ENCODE results near the gene USP9X. TPM values are rescaled to one million over a fixed set of nuclear protein-coding genes. Genes with fewer than 3 reads are reported as not detected.

Gene USP9X
- total and polyA plus RNA-seq, 9 of the 15 experiments (the other 6 are each of a cell fraction or from before 2014, with no cell fraction given): 10.9 to 47.8 (median 29.5) TPM

DNA sequence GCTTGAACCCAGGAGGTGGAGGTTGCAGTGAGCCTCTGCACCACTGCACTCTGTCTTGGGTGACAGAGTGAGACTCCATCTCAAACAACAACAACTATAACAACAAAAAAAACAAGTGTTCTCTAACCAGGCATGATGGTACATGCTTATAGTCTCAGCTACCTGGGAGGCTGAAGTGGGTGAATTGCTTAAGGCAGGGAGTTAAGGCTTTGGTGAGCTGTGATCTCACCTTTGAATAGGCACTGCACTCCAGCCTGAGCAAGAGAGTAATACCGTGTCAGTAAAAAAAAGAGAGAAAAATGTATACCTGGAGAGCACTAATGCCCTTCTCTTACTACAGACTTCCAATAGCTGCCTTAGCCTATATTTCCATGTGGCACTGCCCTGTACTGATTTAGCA is 18.9 kb upstream of the USP9X start:
- H3K4me2 ChIP-seq (ENCODE audit: insufficient read depth, low read length): no peak overlapping the region
- ChIA-PET CTCF (ENCODE audit: low intra/inter-chr PET ratio) (no interaction called here), POLR2A (interaction anchor here (0.8 kb wide), 1 partner anchor 18 kb away, joined by 4 read pairs; the partner anchor contains the start of gene USP9X)
- peaks cover 0 to 10% of the 10 kb centered on the region in 2 experiments; a peak in 2 of 5 replicates for H3K4me1 ChIP-seq (replicated peaks in 1 of 2; ENCODE audit: control insufficient read depth in 2 of 2, insufficient read depth in 2 of 2, low read length in 2 of 2)
- 0% methylated on average over 1 of the region's 1 CpG for WGBS (ENCODE audit: insufficient coverage, low coverage, missing lambda C conversion rate)
- no peak overlapping the region for H2AFZ ChIP-seq (ENCODE audit: low read depth, low read length)
- TF ChIP-seq ESRRA (IDR thresholded peaks at IDR 0.05; ENCODE audit: borderline replicate concordance, low read depth): no peak
- TF ChIP-seq SUPT5H (IDR thresholded peaks at IDR 0.05): no peak
- no peaks in the 10 kb centered on the region for H3K27me3 ChIP-seq (ENCODE audit: control insufficient read depth in 2 of 2, insufficient read depth in 2 of 2, low read length in 2 of 2)
- no peaks in the 10 kb centered on the region for H3K9me3 ChIP-seq (replicated peaks; ENCODE audit: control insufficient read depth, insufficient read depth, low read depth, low read length)
- no peaks in the 10 kb centered on the region for H3K9me1 ChIP-seq (ENCODE audit: control insufficient read depth, insufficient read depth, low read length)
- H3K27ac ChIP-seq (ENCODE audit: extremely low read depth, low read depth, low read length): no peak overlapping the region
- FAIRE-seq: no peak
- H3K79me2 ChIP-seq (ENCODE audit: control insufficient read depth, insufficient read depth, low read length): no peaks in the 10 kb centered on the region
- no peak for ATAC-seq
- in situ Hi-C loops (cut with MboI) (no loop called here), intact Hi-C loops (cut with micrococcal nuclease) (no loop called here)
- no peak overlapping the region for H3K9ac ChIP-seq (ENCODE audit: insufficient read depth in 1 of 2, low read depth in 2 of 2, low read length in 2 of 2)
- H3K36me3 ChIP-seq (ENCODE audit: control insufficient read depth, insufficient read depth, low read length): no peaks in the 10 kb centered on the region
- BruUV-seq (replicated peaks): no TSS peak
- DNase-seq (ENCODE audit: extremely low read depth in 1 of 4, low spot score in 3 of 4): no peak
- no peak overlapping the region for H3K4me3 ChIP-seq
- H4K20me1 ChIP-seq (replicated peaks; ENCODE audit: control insufficient read depth, insufficient read depth, low read length): no peaks in the 10 kb centered on the region

DNA sequence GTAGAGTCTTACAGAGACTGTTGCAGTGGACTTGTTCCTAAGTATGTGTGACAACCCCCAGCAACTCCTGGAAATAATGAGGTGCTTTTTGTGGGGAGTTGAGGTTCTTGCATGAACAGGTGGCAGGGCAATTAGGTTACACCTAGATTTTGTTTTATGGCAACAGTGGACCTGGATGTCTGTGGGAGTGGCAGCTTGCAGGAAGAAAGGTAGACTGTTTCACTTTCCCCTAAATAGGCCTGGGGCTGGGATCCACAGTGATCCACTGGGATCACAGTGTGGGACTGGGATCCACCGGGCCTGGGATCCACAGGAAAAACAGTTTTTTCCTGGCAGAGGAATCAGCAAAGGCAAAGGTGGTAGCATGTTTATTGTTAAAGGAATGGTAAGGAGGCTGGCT is 18.3 kb upstream of the USP9X start:
- ATAC-seq (peak; percentile 53), FAIRE-seq (no peak), DNase-seq (ENCODE audit: extremely low read depth in 1 of 4, low spot score in 3 of 4) (no peak)
- H2AFZ ChIP-seq (ENCODE audit: low read depth, low read length): peak overlapping the region; percentile 90
- H4K20me1 ChIP-seq (replicated peaks; ENCODE audit: control insufficient read depth, insufficient read depth, low read length): no peaks in the 10 kb centered on the region
- intact Hi-C loops (cut with micrococcal nuclease): no loop called here
- H3K9me1 ChIP-seq (ENCODE audit: control insufficient read depth, insufficient read depth, low read length): no peaks in the 10 kb centered on the region
- H3K9me3 ChIP-seq (replicated peaks; ENCODE audit: control insufficient read depth, insufficient read depth, low read depth, low read length): no peaks in the 10 kb centered on the region
- 0 out of 4 replicates have a peak overlapping the region, but pooled peaks of 1 of the 2 experiments have one; percentile 12 for H3K9ac ChIP-seq (ENCODE audit: insufficient read depth in 1 of 2, low read depth in 2 of 2, low read length in 2 of 2)
- ChIA-PET CTCF (ENCODE audit: low intra/inter-chr PET ratio) (no interaction called here), POLR2A (interaction anchor here (0.8 kb wide), 1 partner anchor 18 kb away, joined by 4 read pairs; the partner anchor contains the start of gene USP9X)
- in situ Hi-C loops (cut with MboI): no loop called here
- H3K4me3 ChIP-seq: no peak overlapping the region
- peaks cover 0 to 10% of the 10 kb centered on the region in 2 experiments; a peak in 3 of 5 replicates for H3K4me1 ChIP-seq (replicated peaks in 1 of 2; ENCODE audit: control insufficient read depth in 2 of 2, insufficient read depth in 2 of 2, low read length in 2 of 2)
- WGBS (ENCODE audit: insufficient coverage, low coverage, missing lambda C conversion rate): 36% methylated on average over 1 of the region's 1 CpG
- no peak overlapping the region for H3K4me2 ChIP-seq (ENCODE audit: insufficient read depth, low read length)
- H3K79me2 ChIP-seq (ENCODE audit: control insufficient read depth, insufficient read depth, low read length): no peaks in the 10 kb centered on the region
- BruUV-seq (replicated peaks): no TSS peak
- no peaks in the 10 kb centered on the region for H3K27me3 ChIP-seq (ENCODE audit: control insufficient read depth in 2 of 2, insufficient read depth in 2 of 2, low read length in 2 of 2)
- no peaks in the 10 kb centered on the region for H3K36me3 ChIP-seq (ENCODE audit: control insufficient read depth, insufficient read depth, low read length)
- H3K27ac ChIP-seq (ENCODE audit: extremely low read depth, low read depth, low read length): peak overlapping the region; percentile 44; the same call in 1 of the 3 replicates
- TF ChIP-seq ZNF146 (CRISPR knock-in tag; IDR thresholded peaks at IDR 0.05; ENCODE audit: unreplicated experiment): no peak
- TF ChIP-seq THRAP3 (IDR thresholded peaks at IDR 0.05; ENCODE audit: borderline replicate concordance): no peak
- TF ChIP-seq TAF9B (IDR thresholded peaks at IDR 0.05; ENCODE audit: partially characterized antibody): no peak
- TF ChIP-seq, protein P1, sequence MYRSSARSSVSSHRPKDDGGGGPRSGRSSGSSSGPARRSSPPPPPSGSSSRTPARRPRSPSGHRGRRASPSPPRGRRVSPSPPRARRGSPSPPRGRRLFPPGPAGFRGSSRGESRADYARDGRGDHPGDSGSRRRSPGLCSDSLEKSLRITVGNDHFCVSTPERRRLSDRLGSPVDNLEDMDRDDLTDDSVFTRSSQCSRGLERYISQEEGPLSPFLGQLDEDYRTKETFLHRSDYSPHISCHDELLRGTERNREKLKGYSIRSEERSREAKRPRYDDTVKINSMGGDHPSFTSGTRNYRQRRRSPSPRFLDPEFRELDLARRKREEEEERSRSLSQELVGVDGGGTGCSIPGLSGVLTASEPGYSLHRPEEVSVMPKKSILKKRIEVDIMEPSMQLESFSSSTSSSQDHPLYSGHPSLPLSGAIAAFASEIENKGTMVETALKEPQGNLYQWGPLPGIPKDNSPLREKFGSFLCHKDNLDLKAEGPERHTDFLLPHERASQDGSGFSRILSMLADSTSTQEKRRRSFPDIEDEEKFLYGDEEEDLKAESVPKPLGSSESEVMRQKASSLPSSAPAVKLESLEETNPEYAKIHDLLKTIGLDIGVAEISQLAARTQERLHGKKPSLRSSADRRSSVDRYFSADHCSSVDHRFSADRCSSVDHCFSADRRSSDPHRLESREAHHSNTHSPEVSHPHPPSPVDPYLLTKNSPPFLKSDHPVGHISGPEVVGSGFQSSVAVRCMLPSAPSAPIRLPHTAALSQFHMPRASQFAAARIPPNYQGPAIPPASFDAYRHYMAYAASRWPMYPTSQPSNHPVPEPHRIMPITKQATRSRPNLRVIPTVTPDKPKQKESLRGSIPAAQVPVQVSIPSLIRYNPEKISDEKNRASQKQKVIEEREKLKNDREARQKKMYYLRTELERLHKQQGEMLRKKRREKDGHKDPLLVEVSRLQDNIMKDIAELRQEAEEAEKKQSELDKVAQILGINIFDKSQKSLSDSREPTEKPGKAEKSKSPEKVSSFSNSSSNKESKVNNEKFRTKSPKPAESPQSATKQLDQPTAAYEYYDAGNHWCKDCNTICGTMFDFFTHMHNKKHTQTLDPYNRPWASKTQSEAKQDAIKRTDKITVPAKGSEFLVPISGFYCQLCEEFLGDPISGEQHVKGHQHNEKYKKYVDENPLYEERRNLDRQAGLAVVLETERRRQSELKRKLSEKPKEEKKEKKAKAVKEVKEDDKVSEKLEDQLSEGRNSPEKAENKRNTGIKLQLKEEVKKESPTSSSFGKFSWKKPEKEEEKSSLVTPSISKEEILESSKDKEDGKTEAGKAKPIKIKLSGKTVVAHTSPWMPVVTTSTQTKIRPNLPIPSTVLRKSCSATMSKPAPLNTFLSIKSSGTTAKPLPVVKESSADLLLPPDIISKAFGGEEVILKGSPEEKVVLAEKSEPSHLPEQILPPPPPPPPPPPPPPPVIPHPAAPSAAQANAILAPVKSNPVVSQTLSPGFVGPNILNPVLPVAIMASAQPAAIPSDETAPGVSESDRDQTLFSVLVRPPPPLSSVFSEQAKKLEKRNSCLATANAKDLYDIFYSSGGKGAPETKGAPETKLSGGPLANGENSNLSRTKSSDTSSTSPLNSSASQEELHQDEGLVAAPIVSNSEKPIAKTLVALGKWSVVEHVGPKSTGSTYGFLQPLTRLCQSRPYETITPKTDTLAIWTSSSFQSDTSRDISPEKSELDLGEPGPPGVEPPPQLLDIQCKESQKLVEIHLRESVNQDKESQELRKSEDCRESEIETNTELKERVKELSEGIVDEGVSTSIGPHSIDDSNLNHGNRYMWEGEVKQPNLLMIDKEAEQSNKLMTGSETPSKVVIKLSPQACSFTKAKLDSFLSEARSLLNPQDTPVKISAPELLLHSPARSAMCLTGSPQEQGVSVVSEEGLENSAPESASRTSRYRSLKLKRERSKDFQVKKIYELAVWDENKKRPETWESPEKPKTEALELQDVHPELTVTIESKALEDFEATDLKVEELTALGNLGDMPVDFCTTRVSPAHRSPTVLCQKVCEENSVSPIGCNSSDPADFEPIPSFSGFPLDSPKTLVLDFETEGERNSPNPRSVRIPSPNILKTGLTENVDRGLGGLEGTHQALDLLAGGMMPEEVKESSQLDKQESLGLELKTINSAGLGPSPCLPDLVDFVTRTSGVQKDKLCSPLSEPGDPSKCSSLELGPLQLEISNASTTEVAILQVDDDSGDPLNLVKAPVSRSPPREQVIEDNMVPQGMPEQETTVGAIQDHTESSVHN (IDR thresholded peaks at IDR 0.05; ENCODE audit: borderline replicate concordance in 1 of 2, low read depth in 1 of 2): no peak
